Panc1 (cell line): ENCODE results near the gene PLEKHA8. TPM values are rescaled to one million over a fixed set of nuclear protein-coding genes. Genes with fewer than 3 reads are reported as not detected.

Source experiments
- ATAC-seq: fragments of 200-7000 bp; cut with Tn5 transposase; 2 replicates; pipeline ENCODE4 v1.9.1; 2020; ENCODE audit warnings: mild to moderate bottlenecking, moderate library complexity
- BruUV-seq: library from RNA; stranded (reverse); fragments of 400-500 nt; replicated peaks from 2 replicates; lab custom pipeline; 2021; lab: Mats Ljungman, UMichigan
- CTCF ChIA-PET: fragments of 300-600 bp; sonication (Branson Sonifier 250); formaldehyde crosslinking; loops from one replicate; lab custom pipeline; 2022; ENCODE audit warnings: antibody characterized with exemption; lab: Charles Lee
- POLR2A ChIA-PET: fragments of 300-600 bp; sonication (Branson Sonifier 250); formaldehyde crosslinking; loops from one replicate; lab custom pipeline; 2022; ENCODE audit warnings: antibody characterized with exemption; lab: Charles Lee
- DNase-seq: peaks from one replicate; pipeline ENCODE4 v3.0.0-alpha.2; 2010; ENCODE audit warnings: low read depth, low spot score
- H3K27ac ChIP-seq: 2 replicates; pipeline ENCODE4 v1.5.1; 2011; ENCODE audit warnings: mild to moderate bottlenecking, low read length, inconsistent platforms
- H3K27me3 ChIP-seq: fragments of 200-500 bp; sonication (Bioruptor generic); 2 replicates; pipeline ENCODE4 v1.6.0; 2014; ENCODE audit warnings: low read length, inconsistent platforms; ENCODE audit not compliant: control insufficient read depth, insufficient read depth
- H3K36me3 ChIP-seq: fragments of 200-500 bp; sonication (Bioruptor generic); 2 replicates; pipeline ENCODE4 v1.5.1; 2014; ENCODE audit warnings: inconsistent platforms, mild to moderate bottlenecking, low read length, moderate library complexity; ENCODE audit not compliant: control insufficient read depth, insufficient read depth
- H3K4me1 ChIP-seq: 2 replicates; pipeline ENCODE4 v1.5.1; 2011; ENCODE audit warnings: inconsistent platforms, mild to moderate bottlenecking, low read length, moderate library complexity; ENCODE audit not compliant: control insufficient read depth, insufficient read depth
- H3K4me3 ChIP-seq, 2 experiments: 2 replicates each; pipeline ENCODE4 v1.5.1; 2011 to 2012; ENCODE audit warnings: low read depth in 2 of 2, low read length in 2 of 2, mild to moderate bottlenecking in 2 of 2, inconsistent platforms in 1 of 2, moderate library complexity in 1 of 2
- H3K9me3 ChIP-seq: fragments of 200-500 bp; sonication (Bioruptor generic); 2 replicates; pipeline ENCODE4 v1.5.1; 2014; ENCODE audit warnings: low read depth, mild to moderate bottlenecking, inconsistent platforms, low read length, moderate library complexity; ENCODE audit not compliant: control insufficient read depth, insufficient read depth
- CTCF ChIP-seq: fragments of 450-650 bp; IDR thresholded peaks from 2 replicates; pipeline ENCODE4 v1.5.1; 2017; ENCODE audit warnings: mild to moderate bottlenecking
- POLR2AphosphoS5 ChIP-seq: IDR thresholded peaks from 2 replicates; pipeline ENCODE4 v1.6.1; 2012; ENCODE audit warnings: mild to moderate bottlenecking, low read depth, low read length, moderate library complexity
- SIN3A ChIP-seq: IDR thresholded peaks from 2 replicates; pipeline ENCODE4 v1.6.1; 2012; ENCODE audit warnings: low read depth, mild to moderate bottlenecking, low read length, moderate library complexity, borderline replicate concordance; ENCODE audit not compliant: insufficient read depth
- TCF7L2 ChIP-seq: IDR thresholded peaks from 2 replicates; pipeline ENCODE4 v1.6.1; 2011; ENCODE audit warnings: mild to moderate bottlenecking, low read depth, low read length, inconsistent platforms
- in situ Hi-C: cut with HindIII; loops from 2 replicates; pipeline ENCODE4 v1.10.0; 2016; ENCODE audit warnings: low sequenced_read_pairs, low pct_unique_long_range_greater_than_20kb
- intact Hi-C: fragments of 100-400 bp; cut with micrococcal nuclease; formaldehyde crosslinking; loops from one replicate; pipeline ENCODE4 v1.10.0; 2022; ENCODE audit not compliant: unreplicated experiment
- total RNA-seq: library from RNA; stranded (reverse); gene quantifications from one replicate; pipeline ENCODE4 v1.2.1, GENCODE V29; 2021; ENCODE audit not compliant: unreplicated experiment
- TF ChIP-seq, protein P1 (sequence below), 2 experiments: IDR thresholded peaks; 2 replicates each; pipeline ENCODE4 v1.6.1; 2011 to 2012; ENCODE audit warnings: low read depth in 2 of 2, control low read depth in 1 of 2, low read length in 1 of 2, mild to moderate bottlenecking in 1 of 2, moderate library complexity in 1 of 2; ENCODE audit not compliant: insufficient read depth in 1 of 2

The PLEKHA8 gene
- total RNA-seq, 1 experiment from 2014 or later, result 20.7 TPM

GRCh38 chr7:30116771-30117170 is 88.6 kb downstream of the PLEKHA8 start:
- ChIA-PET CTCF (no interaction called here), POLR2A (no interaction called here)
- Histone ChIP-seq H3K27me3 (no peaks in the 10 kb centered on the region), H3K4me3 (no peak overlapping the region), H3K36me3 (no peaks in the 10 kb centered on the region), H3K4me1 (no peaks in the 10 kb centered on the region), H3K27ac (no peak overlapping the region), H3K9me3 (peaks cover 18% of the 10 kb centered on the region)
- intact Hi-C loops (no loop called here), in situ Hi-C loops (no loop called here)
- DNase-seq (no peak), ATAC-seq (no peak)
- BruUV-seq, result no TSS peak
- no peak for TF ChIP-seq POLR2AphosphoS5
- TF ChIP-seq, protein P1, sequence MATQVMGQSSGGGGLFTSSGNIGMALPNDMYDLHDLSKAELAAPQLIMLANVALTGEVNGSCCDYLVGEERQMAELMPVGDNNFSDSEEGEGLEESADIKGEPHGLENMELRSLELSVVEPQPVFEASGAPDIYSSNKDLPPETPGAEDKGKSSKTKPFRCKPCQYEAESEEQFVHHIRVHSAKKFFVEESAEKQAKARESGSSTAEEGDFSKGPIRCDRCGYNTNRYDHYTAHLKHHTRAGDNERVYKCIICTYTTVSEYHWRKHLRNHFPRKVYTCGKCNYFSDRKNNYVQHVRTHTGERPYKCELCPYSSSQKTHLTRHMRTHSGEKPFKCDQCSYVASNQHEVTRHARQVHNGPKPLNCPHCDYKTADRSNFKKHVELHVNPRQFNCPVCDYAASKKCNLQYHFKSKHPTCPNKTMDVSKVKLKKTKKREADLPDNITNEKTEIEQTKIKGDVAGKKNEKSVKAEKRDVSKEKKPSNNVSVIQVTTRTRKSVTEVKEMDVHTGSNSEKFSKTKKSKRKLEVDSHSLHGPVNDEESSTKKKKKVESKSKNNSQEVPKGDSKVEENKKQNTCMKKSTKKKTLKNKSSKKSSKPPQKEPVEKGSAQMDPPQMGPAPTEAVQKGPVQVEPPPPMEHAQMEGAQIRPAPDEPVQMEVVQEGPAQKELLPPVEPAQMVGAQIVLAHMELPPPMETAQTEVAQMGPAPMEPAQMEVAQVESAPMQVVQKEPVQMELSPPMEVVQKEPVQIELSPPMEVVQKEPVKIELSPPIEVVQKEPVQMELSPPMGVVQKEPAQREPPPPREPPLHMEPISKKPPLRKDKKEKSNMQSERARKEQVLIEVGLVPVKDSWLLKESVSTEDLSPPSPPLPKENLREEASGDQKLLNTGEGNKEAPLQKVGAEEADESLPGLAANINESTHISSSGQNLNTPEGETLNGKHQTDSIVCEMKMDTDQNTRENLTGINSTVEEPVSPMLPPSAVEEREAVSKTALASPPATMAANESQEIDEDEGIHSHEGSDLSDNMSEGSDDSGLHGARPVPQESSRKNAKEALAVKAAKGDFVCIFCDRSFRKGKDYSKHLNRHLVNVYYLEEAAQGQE (IDR thresholded peaks at IDR 0.05; ENCODE audit: insufficient read depth in 1 of 2, low read depth in 2 of 2, low read length in 1 of 2), result no peak
- no peak for TF ChIP-seq CTCF
- TF ChIP-seq TCF7L2, result no peak
- TF ChIP-seq SIN3A, result no peak

DNA sequence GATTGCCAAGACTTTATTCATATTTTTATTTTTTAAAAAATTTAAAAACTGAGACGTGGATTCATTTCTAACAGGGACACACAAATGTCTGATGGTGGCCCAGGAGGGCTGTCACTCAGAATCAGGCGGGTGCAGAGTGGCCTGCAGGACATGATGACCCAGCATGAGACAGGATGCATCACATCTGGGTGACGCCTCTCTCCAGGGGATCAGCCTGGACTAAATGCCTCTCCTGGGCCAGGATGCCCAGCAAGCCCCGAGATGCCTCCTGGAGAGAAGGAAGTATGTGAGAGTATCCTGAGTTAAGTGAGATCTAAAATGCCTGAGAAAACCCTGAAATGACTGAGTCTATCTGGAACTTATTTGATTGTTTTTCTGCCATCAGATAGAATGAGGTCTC is 89.7 kb downstream of the PLEKHA8 start:
- in situ Hi-C loops (no loop called here), intact Hi-C loops (no loop called here)
- Histone ChIP-seq H3K27ac (no peak overlapping the region), H3K4me1 (no peaks in the 10 kb centered on the region), H3K4me3 (no peak overlapping the region), H3K27me3 (no peaks in the 10 kb centered on the region), H3K36me3 (no peaks in the 10 kb centered on the region), H3K9me3 (peaks cover 15% of the 10 kb centered on the region)
- ChIA-PET POLR2A (interaction anchor here (0.7 kb wide), 1 partner anchor 16 kb away, joined by 4 read pairs; no protein-coding TSS in a partner anchor), CTCF (no interaction called here)
- ATAC-seq, result no peak
- no peak for DNase-seq
- no peak for TF ChIP-seq TCF7L2
- TF ChIP-seq, protein P1 (IDR thresholded peaks at IDR 0.05; ENCODE audit: insufficient read depth in 1 of 2, low read depth in 2 of 2, low read length in 1 of 2), result no peak
- TF ChIP-seq CTCF, result no peak
- TF ChIP-seq POLR2AphosphoS5, result no peak
- TF ChIP-seq SIN3A, result no peak
- no TSS peak for BruUV-seq
